ENCODE measurements around the gene SEC24A.
"Not testable (repeated sequence)": the region's sequence is repeated elsewhere in the genome, so short reads cannot be mapped to it uniquely, and the experiment has no call there.

SEC24A gene

DNA sequence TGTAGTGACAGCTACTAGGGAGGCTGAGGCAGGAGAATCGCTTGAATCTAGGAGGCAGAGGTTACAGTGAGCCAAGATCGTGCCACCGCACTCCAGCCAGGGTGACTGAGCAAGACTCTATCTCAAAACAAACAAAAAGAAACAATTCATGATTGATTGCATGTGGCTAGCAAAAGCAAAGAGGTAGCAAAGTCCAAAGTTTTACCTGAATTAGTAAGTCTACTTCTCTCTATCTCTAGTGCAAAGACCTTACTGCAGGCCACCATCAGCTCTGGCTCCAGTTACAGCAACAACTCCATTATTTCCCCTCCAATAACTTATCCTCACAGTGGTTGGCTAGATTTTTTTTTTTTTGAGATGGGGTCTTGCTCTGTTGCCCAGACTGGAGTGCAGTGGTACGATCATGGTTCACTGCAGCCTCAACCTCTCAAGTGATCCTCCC lies 9.8 kb upstream of the SEC24A start:
- Histone ChIP-seq H3K27me3 (ENCODE audit: insufficient read depth, low read depth, severe bottlenecking) (no peaks in the 10 kb centered on the region), H3K9me3 (ENCODE audit: severe bottlenecking) (no peaks in the 10 kb centered on the region), H3K36me3 (no peaks in the 10 kb centered on the region), H3K4me3 (ENCODE audit: low read depth, low read length) (no peak overlapping the region), H3K27ac (no peak overlapping the region)
- DNase-seq: no peak
- TF ChIP-seq, protein P1, sequence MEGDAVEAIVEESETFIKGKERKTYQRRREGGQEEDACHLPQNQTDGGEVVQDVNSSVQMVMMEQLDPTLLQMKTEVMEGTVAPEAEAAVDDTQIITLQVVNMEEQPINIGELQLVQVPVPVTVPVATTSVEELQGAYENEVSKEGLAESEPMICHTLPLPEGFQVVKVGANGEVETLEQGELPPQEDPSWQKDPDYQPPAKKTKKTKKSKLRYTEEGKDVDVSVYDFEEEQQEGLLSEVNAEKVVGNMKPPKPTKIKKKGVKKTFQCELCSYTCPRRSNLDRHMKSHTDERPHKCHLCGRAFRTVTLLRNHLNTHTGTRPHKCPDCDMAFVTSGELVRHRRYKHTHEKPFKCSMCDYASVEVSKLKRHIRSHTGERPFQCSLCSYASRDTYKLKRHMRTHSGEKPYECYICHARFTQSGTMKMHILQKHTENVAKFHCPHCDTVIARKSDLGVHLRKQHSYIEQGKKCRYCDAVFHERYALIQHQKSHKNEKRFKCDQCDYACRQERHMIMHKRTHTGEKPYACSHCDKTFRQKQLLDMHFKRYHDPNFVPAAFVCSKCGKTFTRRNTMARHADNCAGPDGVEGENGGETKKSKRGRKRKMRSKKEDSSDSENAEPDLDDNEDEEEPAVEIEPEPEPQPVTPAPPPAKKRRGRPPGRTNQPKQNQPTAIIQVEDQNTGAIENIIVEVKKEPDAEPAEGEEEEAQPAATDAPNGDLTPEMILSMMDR (IDR thresholded peaks at IDR 0.05; ENCODE audit: low read depth, low read length): no peak

DNA sequence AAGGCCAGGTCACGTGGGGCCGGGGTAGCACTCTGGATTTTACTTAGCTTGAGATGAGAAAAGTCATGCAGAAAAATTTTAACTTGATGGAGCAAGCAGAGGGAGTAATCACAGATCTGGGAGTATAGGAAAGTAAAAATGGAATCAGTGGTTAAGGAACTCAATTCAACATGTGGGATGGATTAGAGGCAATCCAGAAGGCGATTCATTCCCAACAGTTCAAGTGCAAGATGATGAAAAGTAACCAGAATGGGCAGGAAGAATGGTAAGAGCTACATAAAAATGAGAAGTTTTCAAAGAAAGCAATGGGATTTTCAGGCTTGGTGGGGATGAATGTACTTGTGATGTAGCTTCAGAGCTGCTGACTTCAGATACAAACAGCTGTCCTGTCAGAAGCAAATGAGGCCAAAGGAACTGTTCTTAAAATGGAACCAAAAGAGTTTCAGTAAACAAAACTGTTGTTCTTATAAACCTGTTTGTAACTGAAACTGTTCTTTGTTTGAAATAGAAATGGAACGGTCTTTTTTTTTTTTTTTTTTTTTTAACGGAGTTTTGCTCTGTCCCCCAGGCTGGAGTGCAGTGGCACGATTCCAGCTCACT lies 5.6 kb upstream of the SEC24A start:
- TF ChIP-seq, protein P1 (IDR thresholded peaks at IDR 0.05; ENCODE audit: low read depth, low read length): no peak
- Histone ChIP-seq H3K27ac (no peak overlapping the region), H3K27me3 (ENCODE audit: insufficient read depth, low read depth, severe bottlenecking) (no peaks in the 10 kb centered on the region), H3K9me3 (ENCODE audit: severe bottlenecking) (no peaks in the 10 kb centered on the region), H3K4me3 (ENCODE audit: low read depth, low read length) (no peak overlapping the region), H3K36me3 (no peaks in the 10 kb centered on the region)
- no peak for DNase-seq

DNA sequence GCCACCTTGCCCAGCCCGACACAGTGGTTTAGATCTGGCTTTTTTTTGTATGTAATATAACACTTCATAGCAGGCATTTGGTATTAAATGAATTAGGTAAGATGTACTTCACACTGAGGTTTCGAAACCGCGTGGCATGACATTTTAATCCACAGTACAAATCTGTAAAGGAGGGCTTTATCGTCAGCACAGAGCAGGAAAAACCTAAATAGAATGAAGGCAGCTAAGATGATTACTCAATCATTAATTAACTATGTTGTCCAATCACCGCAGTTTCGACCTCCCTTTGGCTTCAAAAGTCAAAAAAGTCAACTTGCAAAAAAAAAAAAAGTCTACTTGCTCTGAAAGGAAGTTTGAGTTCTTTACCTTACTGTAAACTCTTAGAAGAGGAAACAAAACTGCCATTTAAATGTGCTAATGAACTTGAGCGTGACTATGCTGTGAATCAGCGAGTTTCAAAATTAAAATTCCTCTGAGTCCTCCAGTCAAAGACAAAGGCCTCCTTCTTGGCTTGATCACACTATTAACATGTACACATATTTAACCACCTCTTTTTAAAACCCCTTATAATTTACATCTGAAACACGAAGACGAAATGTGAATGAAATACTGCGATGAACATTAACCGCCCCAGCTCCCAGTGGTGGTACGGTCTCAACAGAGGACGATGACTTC lies 698 bp upstream of the SEC24A start:
- H3K9me3 ChIP-seq (ENCODE audit: severe bottlenecking): no peaks in the 10 kb centered on the region
- H3K27ac ChIP-seq: peak overlapping the region; percentile 87
- DNase-seq: no peak
- TF ChIP-seq, protein P1 (IDR thresholded peaks at IDR 0.05; ENCODE audit: low read depth, low read length): no peak
- H3K4me3 ChIP-seq (ENCODE audit: low read depth, low read length): peak overlapping the region; percentile 95
- H3K27me3 ChIP-seq (ENCODE audit: insufficient read depth, low read depth, severe bottlenecking): no peaks in the 10 kb centered on the region
- no peaks in the 10 kb centered on the region; the same call in 1 of the 2 replicates for H3K36me3 ChIP-seq

DNA sequence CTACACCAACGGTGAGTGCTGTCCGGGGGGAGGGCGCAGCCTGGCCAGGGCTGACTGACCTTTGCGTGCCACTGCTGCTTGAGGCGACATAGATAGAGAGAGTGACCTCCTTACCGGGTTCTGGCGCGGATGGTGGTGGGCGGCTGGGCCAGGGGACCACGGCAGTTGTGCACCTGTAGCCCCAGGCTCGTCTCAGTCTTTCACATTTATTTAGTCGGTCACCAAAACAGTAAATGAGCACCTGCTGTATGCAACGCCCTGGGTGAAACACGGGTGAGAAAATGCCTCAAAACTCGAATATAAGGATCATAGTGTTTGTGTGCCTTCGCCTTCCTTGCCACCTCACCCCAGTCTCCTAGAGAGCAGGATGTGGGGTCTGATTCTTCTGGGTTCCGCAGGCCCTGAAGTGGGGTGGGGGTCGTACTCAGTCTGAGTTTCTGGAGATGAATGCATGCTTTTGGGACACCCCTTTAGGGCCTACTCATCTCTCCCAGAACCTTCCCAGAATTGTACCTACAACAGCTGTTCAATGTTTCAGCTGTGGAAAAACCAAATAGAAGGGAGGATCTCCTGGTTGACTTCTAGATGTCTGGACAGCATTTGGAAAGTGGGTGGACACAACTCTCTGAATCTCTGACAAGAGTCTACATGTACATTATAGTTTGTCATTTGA lies 714 bp downstream of the SEC24A start:
- Histone ChIP-seq H3K27ac (peak overlapping the region; percentile 87), H3K27me3 (ENCODE audit: insufficient read depth, low read depth, severe bottlenecking) (no peaks in the 10 kb centered on the region), H3K9me3 (ENCODE audit: severe bottlenecking) (no peaks in the 10 kb centered on the region), H3K4me3 (ENCODE audit: low read depth, low read length) (peak overlapping the region; percentile 95), H3K36me3 (peaks cover 5% of the 10 kb centered on the region; the same call in 1 of the 2 replicates)
- TF ChIP-seq, protein P1 (IDR thresholded peaks at IDR 0.05; ENCODE audit: low read depth, low read length): no peak
- no peak for DNase-seq

DNA sequence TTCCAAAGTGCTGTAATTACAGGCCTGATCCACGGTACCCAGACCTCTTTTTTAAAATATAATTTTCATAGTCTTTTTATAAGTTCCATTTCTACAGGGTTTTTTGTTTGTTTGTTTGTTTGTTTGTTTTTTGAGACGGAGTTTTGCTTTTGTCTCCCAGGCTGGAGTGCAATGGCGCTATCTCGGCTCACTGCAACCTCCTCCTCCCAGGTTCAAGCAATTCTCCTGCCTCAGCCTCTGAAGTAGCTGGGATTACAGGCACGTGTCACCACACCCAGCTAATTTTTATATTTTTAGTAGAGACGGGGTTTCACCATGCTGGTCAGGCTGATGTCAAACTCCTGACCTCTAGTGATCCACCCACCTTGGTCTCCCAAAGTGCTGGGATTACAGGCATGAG lies 2.1 kb downstream of the SEC24A start:
- H3K4me3 ChIP-seq (ENCODE audit: low read depth, low read length); H3K27ac ChIP-seq; DNase-seq; H3K36me3 ChIP-seq; H3K9me3 ChIP-seq (ENCODE audit: severe bottlenecking); H3K27me3 ChIP-seq (ENCODE audit: insufficient read depth, low read depth, severe bottlenecking): not testable (repeated sequence)

DNA sequence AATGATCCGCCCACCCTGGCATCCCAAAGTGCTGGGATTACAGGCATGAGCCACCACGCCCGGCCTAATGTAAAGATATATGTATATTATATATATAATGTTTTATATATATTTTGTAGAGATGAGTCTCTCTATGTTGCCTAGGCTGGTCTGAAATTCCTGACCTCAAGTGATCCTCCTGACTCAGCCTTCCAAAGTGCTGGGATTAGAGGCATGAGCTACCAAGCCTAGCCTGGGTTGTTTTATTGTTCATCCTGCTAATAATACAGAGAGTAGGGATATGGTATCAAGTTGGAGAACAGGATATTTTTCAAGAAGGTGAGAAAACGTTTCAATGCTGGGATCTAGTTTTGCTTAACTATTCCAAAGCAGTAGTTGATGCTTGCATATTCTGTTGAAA lies 2.9 kb downstream of the SEC24A start:
- H3K27me3 ChIP-seq (ENCODE audit: insufficient read depth, low read depth, severe bottlenecking): no peaks in the 10 kb centered on the region
- TF ChIP-seq, protein P1 (IDR thresholded peaks at IDR 0.05; ENCODE audit: low read depth, low read length): no peak
- no peak for DNase-seq
- peaks cover 8% of the 10 kb centered on the region for H3K36me3 ChIP-seq
- H3K27ac ChIP-seq: no peak overlapping the region
- no peaks in the 10 kb centered on the region for H3K9me3 ChIP-seq (ENCODE audit: severe bottlenecking)
- no peak overlapping the region for H3K4me3 ChIP-seq (ENCODE audit: low read depth, low read length)

Data from WERI-Rb-1 (cell line).